Upper lobe of left lung (tissue), 4 donors: ENCODE results near the gene RAP1GDS1.

Experiments
- EP300 ChIP-seq, 4 donors: sonication (generic); formaldehyde crosslinking; IDR thresholded peaks; one replicate each; pipeline ENCODE4 v1.5.1; 2017; ENCODE audit warnings: antibody characterized with exemption in 4 of 4, control low read depth in 2 of 4
- POLR2A ChIP-seq, 4 donors: fragments of 450-650 bp; IDR thresholded peaks; one replicate each; pipeline ENCODE4 v1.5.1; 2016 to 2017; ENCODE audit warnings: antibody characterized with exemption in 4 of 4, mild to moderate bottlenecking in 2 of 4
- POLR2AphosphoS5 ChIP-seq, 2 donors: sonication (generic); formaldehyde crosslinking; IDR thresholded peaks; one replicate each; pipeline ENCODE4 v1.5.1; 2017; ENCODE audit warnings: antibody characterized with exemption in 2 of 2
- TF ChIP-seq, protein P1 (sequence below), 6 experiments: fragments of 450-650 bp in 4 of 6; fragments of 200-600 bp in 2 of 6; sonication (generic) in 2 of 6; IDR thresholded peaks; one replicate each; pipeline ENCODE4 v1.5.1; 2016 to 2019; ENCODE audit warnings: antibody characterized with exemption in 6 of 6

DNA sequence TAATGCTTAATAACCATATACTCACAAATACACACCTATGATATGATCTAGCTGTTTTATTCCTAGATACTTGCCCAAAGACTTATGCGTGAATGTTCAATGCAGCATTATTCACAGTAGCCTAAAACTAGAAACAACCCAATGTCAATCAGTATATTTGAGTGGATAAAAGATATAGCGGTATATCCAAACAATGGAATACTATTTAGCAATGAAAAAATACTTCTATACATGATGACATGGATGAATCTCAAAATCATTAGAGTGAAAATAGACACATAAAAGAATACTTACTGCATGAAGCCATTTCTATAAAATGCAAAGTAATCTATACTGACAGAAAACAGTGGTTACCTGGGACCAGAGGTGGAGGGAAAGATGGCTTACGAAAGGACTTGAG, 108.1 kb downstream of the RAP1GDS1 start:
- no peak for TF ChIP-seq POLR2AphosphoS5 (IDR thresholded peaks at IDR 0.05)
- TF ChIP-seq, protein P1, sequence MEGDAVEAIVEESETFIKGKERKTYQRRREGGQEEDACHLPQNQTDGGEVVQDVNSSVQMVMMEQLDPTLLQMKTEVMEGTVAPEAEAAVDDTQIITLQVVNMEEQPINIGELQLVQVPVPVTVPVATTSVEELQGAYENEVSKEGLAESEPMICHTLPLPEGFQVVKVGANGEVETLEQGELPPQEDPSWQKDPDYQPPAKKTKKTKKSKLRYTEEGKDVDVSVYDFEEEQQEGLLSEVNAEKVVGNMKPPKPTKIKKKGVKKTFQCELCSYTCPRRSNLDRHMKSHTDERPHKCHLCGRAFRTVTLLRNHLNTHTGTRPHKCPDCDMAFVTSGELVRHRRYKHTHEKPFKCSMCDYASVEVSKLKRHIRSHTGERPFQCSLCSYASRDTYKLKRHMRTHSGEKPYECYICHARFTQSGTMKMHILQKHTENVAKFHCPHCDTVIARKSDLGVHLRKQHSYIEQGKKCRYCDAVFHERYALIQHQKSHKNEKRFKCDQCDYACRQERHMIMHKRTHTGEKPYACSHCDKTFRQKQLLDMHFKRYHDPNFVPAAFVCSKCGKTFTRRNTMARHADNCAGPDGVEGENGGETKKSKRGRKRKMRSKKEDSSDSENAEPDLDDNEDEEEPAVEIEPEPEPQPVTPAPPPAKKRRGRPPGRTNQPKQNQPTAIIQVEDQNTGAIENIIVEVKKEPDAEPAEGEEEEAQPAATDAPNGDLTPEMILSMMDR (IDR thresholded peaks at IDR 0.05) = no peak
- TF ChIP-seq EP300 (IDR thresholded peaks at IDR 0.05) = no peak
- no peak for TF ChIP-seq POLR2A (IDR thresholded peaks at IDR 0.05)
